OCI-LY7 (cell line): ENCODE measurements around the gene ACP4. TPM values are rescaled to one million over a fixed set of nuclear protein-coding genes. Genes with fewer than 3 reads are reported as not detected.

Source experiments
- BruUV-seq: library from RNA; stranded (reverse); fragments of 400-500 nt; replicated peaks from 2 replicates; lab custom pipeline; 2021; lab: Mats Ljungman, UMichigan
- CTCF ChIA-PET: fragments of 300-600 bp; sonication (Branson Sonifier 250); formaldehyde crosslinking; loops from one replicate; lab custom pipeline; 2022; ENCODE audit warnings: antibody characterized with exemption; ENCODE audit not compliant: unreplicated experiment; lab: Charles Lee
- POLR2A ChIA-PET: fragments of 300-600 bp; sonication (Branson Sonifier 250); formaldehyde crosslinking; loops from one replicate; lab custom pipeline; 2022; ENCODE audit warnings: antibody characterized with exemption; lab: Charles Lee
- DNase-seq: peaks from one replicate; pipeline ENCODE4 v3.0.0-alpha.2; 2015; ENCODE audit warnings: low spot score
- H2AFZ ChIP-seq: fragments of 200-600 bp; sonication (generic), shearing (Covaris generic); 2 replicates; pipeline ENCODE4 v1.6.1; 2014; ENCODE audit warnings: mild to moderate bottlenecking, antibody characterized with exemption, low read length, moderate library complexity
- H3K27ac ChIP-seq: fragments of 200-600 bp; sonication (generic); 2 replicates; pipeline ENCODE4 v1.5.1; 2014; ENCODE audit warnings: mixed run types, low read depth, mild to moderate bottlenecking, moderate library complexity, low read length, inconsistent platforms; ENCODE audit not compliant: poor library complexity, severe bottlenecking
- H3K36me3 ChIP-seq: fragments of 200-600 bp; sonication (generic); 2 replicates; pipeline ENCODE4 v1.6.1; 2014; ENCODE audit warnings: mild to moderate bottlenecking, antibody characterized with exemption, low read length, moderate library complexity, mixed read lengths; ENCODE audit not compliant: insufficient read depth
- H3K4me1 ChIP-seq: fragments of 200-600 bp; sonication (generic); 2 replicates; pipeline ENCODE4 v1.5.1; 2014; ENCODE audit warnings: mild to moderate bottlenecking, low read length; ENCODE audit not compliant: insufficient read depth, poor library complexity, severe bottlenecking
- H3K4me2 ChIP-seq: fragments of 200-600 bp; sonication (generic); 2 replicates; pipeline ENCODE4 v1.6.1; 2014; ENCODE audit warnings: mild to moderate bottlenecking, low read length
- H3K4me3 ChIP-seq: fragments of 200-600 bp; sonication (generic); 2 replicates; pipeline ENCODE4 v1.5.1; 2014; ENCODE audit warnings: mild to moderate bottlenecking, low read depth, low read length; ENCODE audit not compliant: poor library complexity, severe bottlenecking
- H3K79me2 ChIP-seq: fragments of 200-600 bp; sonication (generic); 2 replicates; pipeline ENCODE4 v1.6.1; 2016; ENCODE audit warnings: low read depth, mild to moderate bottlenecking, low read length, moderate library complexity, mixed read lengths; ENCODE audit not compliant: insufficient read depth
- H3K9me2 ChIP-seq: fragments of 200-600 bp; sonication (generic); 2 replicates; pipeline ENCODE4 v1.6.1; 2016; ENCODE audit warnings: mild to moderate bottlenecking, low read length, mixed read lengths; ENCODE audit not compliant: insufficient read depth
- H3K9me3 ChIP-seq: fragments of 200-600 bp; sonication (generic); 2 replicates; pipeline ENCODE4 v1.6.1; 2014; ENCODE audit warnings: mild to moderate bottlenecking, mixed run types, low read length, mixed read lengths
- H4K20me1 ChIP-seq: fragments of 200-600 bp; sonication (generic); 2 replicates; pipeline ENCODE4 v1.6.1; 2014; ENCODE audit warnings: mild to moderate bottlenecking, antibody characterized with exemption, low read length, moderate library complexity, mixed read lengths; ENCODE audit not compliant: insufficient read depth
- EZH2phosphoT487 ChIP-seq: fragments of 200-600 bp; sonication (generic); IDR thresholded peaks from 2 replicates; pipeline ENCODE4 v1.6.1; 2018; ENCODE audit warnings: low read depth, borderline replicate concordance, mild to moderate bottlenecking, mixed run types, antibody characterized with exemption, low read length, moderate library complexity, mixed read lengths
- intact Hi-C: fragments of 100-400 bp; cut with micrococcal nuclease; formaldehyde crosslinking; loops from one replicate; pipeline ENCODE4 v1.10.0; 2022; ENCODE audit not compliant: unreplicated experiment
- total RNA-seq, 2 experiments: library from RNA; depleted of rRNA in 1 of 2; stranded (reverse); fragments of >200 nt in 1 of 2; shearing (Covaris generic) in 1 of 2; gene quantifications; 2 replicates each; pipeline ENCODE4 v1.2.3, GENCODE V29; 2014 to 2022
- TF ChIP-seq, protein P1 (sequence below): fragments of 200-600 bp; sonication (generic); conservative IDR thresholded peaks from 2 replicates; pipeline ENCODE4 v1.5.1; 2014; ENCODE audit warnings: mild to moderate bottlenecking, antibody characterized with exemption, low read length, moderate library complexity, mixed read lengths

Gene ACP4
- total RNA-seq, 2 experiments from 2014 or later: not detected

DNA sequence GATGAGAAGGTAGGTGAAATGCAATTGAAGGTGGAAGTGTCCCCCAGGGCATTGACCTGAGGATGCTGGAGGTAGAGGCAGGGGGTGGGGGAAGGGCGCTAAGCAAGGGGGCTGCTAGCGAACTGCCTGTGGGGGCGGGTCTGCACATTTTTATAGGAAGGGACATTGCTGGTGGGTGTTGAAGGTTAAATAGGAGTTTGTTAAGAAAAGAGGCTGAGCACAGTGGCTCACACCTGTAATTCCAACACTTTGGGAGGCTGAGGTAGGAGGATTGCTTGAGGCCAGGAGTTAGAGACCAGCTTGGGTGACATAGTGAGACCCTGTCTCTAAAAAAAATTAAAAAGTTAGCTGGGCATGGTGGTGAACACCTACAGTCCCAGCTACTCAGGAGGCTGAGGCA, 5.5 kb upstream of the ACP4 start:
- no peak for DNase-seq
- ChIA-PET POLR2A (interaction anchor here (0.6 kb wide), 1 partner anchor 131 kb away, joined by 3 read pairs; no protein-coding TSS in a partner anchor), CTCF (no interaction called here)
- no peaks in the 10 kb centered on the region for H4K20me1 ChIP-seq
- no peaks in the 10 kb centered on the region for H3K4me1 ChIP-seq
- no peak overlapping the region for H3K4me2 ChIP-seq
- H3K9me3 ChIP-seq: no peaks in the 10 kb centered on the region
- no peaks in the 10 kb centered on the region for H3K79me2 ChIP-seq
- intact Hi-C loops: loop anchor here (5.0 to 10.0 kb wide), 4 partner anchors 138 to 420 kb away; partner anchors contain the start of gene NAPSA
- H3K9me2 ChIP-seq: no peaks in the 10 kb centered on the region
- TF ChIP-seq EZH2phosphoT487: no peak
- TF ChIP-seq, protein P1, sequence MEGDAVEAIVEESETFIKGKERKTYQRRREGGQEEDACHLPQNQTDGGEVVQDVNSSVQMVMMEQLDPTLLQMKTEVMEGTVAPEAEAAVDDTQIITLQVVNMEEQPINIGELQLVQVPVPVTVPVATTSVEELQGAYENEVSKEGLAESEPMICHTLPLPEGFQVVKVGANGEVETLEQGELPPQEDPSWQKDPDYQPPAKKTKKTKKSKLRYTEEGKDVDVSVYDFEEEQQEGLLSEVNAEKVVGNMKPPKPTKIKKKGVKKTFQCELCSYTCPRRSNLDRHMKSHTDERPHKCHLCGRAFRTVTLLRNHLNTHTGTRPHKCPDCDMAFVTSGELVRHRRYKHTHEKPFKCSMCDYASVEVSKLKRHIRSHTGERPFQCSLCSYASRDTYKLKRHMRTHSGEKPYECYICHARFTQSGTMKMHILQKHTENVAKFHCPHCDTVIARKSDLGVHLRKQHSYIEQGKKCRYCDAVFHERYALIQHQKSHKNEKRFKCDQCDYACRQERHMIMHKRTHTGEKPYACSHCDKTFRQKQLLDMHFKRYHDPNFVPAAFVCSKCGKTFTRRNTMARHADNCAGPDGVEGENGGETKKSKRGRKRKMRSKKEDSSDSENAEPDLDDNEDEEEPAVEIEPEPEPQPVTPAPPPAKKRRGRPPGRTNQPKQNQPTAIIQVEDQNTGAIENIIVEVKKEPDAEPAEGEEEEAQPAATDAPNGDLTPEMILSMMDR: no peak
- H3K36me3 ChIP-seq: no peaks in the 10 kb centered on the region
- no TSS peak for BruUV-seq
- no peak overlapping the region for H3K27ac ChIP-seq
- no peak overlapping the region for H3K4me3 ChIP-seq
- no peak overlapping the region for H2AFZ ChIP-seq

- Histone ChIP-seq H3K4me3 (no peak overlapping the region), H3K9me3 (no peaks in the 10 kb centered on the region), H3K4me2 (no peak overlapping the region), H3K4me1 (no peaks in the 10 kb centered on the region), H3K27ac (no peak overlapping the region), H3K36me3 (no peaks in the 10 kb centered on the region), H3K79me2 (no peaks in the 10 kb centered on the region), H2AFZ (no peak overlapping the region), H3K9me2 (no peaks in the 10 kb centered on the region), H4K20me1 (no peaks in the 10 kb centered on the region)
- TF ChIP-seq, protein P1: no peak
- TF ChIP-seq EZH2phosphoT487: no peak
- DNase-seq: no peak
- CTCF ChIA-PET: no interaction called here
- POLR2A ChIA-PET: no interaction called here
- no TSS peak for BruUV-seq
- intact Hi-C loops: loop anchor here (10.0 kb wide), 1 partner anchor 421 kb away; the partner anchor contains the start of gene NAPSA
These were observed 4.9 kb upstream of the ACP4 start for GRCh38 chr19:50785329-50785728.

DNA sequence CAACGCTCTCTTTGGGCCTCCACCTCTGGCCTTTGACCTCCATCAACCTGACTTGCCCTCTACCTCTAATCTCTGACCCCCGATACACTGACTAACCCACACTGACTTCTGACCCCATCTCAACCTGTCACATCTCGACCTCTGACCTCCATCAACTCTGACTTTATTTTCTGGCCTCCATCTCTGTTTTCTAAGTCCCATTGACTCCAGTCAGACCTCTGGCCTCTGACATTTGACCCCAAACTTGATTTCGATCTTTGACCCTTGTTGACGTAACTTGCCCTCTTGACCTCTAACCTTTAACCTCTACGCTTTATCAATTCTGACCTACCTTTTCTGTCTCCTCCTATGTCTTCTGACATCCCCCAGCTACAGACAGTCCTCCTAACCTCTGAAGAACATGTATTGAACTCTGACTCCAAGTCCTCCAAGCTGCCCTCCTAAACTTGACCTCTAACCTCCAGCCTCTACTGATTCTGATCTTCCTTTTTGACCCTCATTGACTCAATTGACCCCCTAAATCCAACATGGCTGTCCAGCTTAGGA, 780 bp downstream of the ACP4 start:
- intact Hi-C loops: no loop called here
- Histone ChIP-seq H3K27ac (no peak overlapping the region), H3K4me2 (no peak overlapping the region), H3K4me1 (peaks cover 8% of the 10 kb centered on the region), H3K9me2 (no peaks in the 10 kb centered on the region), H2AFZ (no peak overlapping the region), H3K9me3 (no peaks in the 10 kb centered on the region), H4K20me1 (no peaks in the 10 kb centered on the region), H3K4me3 (no peak overlapping the region), H3K36me3 (peaks cover 11% of the 10 kb centered on the region), H3K79me2 (no peaks in the 10 kb centered on the region)
- CTCF ChIA-PET: no interaction called here
- no TSS peak for BruUV-seq
- TF ChIP-seq EZH2phosphoT487: no peak
- TF ChIP-seq, protein P1: no peak
- DNase-seq: no peak
- POLR2A ChIA-PET: no interaction called here
